Measurements from ENCODE around the gene ZBTB9. TPM values are rescaled to one million over a fixed set of nuclear protein-coding genes. Genes with fewer than 3 reads are reported as not detected.
A peak's percentile ranks its signal among the peaks of the same experiment; 100 is the strongest.

The ZBTB9 gene
- total RNA-seq = 1 to 10 TPM; 1.7 to 3.5 (median 3.0) TPM

- peak; percentile 99 for DNase-seq (ENCODE audit: extremely low spot score)
- intact Hi-C loops (cut with DNase I) = loop anchor here (10.0 kb wide), 2 partner anchors 59 to 121 kb away; partner anchors contain the start of gene KIFC1
- H3K9me3 ChIP-seq = no peaks in the 10 kb centered on the region
- peak within 1 kb of the TSS; percentile 79 to 97 (median 86) for H3K4me3 ChIP-seq
- WGBS = 2% methylated on average over 34 of the region's 65 CpGs
- peak within 1 kb of the TSS; percentile 80 to 88 (median 84) for H3K27ac ChIP-seq (replicated peaks in 1 of 4)
- no peaks in the 10 kb centered on the region for H3K27me3 ChIP-seq
- peaks cover 0 to 28% (median 20%) of the 10 kb centered on the region in 4 donors for H3K36me3 ChIP-seq
- TF ChIP-seq POLR2A (IDR thresholded peaks at IDR 0.05; ENCODE audit: low read depth) = peak; percentile 60
- TF ChIP-seq EP300 (IDR thresholded peaks at IDR 0.05) = no peak
- TF ChIP-seq POLR2AphosphoS5 (IDR thresholded peaks at IDR 0.05) = peak; percentile 95 to 98
- peak in 1 of 3 experiments; percentile 14 for TF ChIP-seq CTCF (IDR thresholded peaks at IDR 0.05)
- H3K4me1 ChIP-seq = peaks cover 17 to 35% (median 26%) of the 10 kb centered on the region in 4 donors
Observed at GRCh38 chr6:33454009-33454946, at the start of gene ZBTB9. TSS of gene ZBTB9 (plus strand) at chr6:33454576. CDS start at chr6:33455101, 525 bp downstream.

GRCh38 chr6:33404884-33405283 is 49.5 kb upstream of the ZBTB9 start:
- 100% methylated on average over 2 of the region's 17 CpGs for WGBS
- peaks cover 0 to 7% (median 6%) of the 10 kb centered on the region in 4 donors for H3K4me1 ChIP-seq
- TF ChIP-seq CTCF (IDR thresholded peaks at IDR 0.05) = no peak
- no peak for TF ChIP-seq POLR2A (IDR thresholded peaks at IDR 0.05; ENCODE audit: low read depth)
- no peak for TF ChIP-seq POLR2AphosphoS5 (IDR thresholded peaks at IDR 0.05)
- no peak for TF ChIP-seq EP300 (IDR thresholded peaks at IDR 0.05)
- H3K36me3 ChIP-seq = no peaks in the 10 kb centered on the region
- intact Hi-C loops (cut with DNase I) = no loop called here
- H3K27me3 ChIP-seq = no peaks in the 10 kb centered on the region
- no peak for DNase-seq (ENCODE audit: extremely low spot score)
- no peak overlapping the region for H3K4me3 ChIP-seq
- H3K9me3 ChIP-seq = no peaks in the 10 kb centered on the region
- H3K27ac ChIP-seq (replicated peaks in 1 of 4) = no peak overlapping the region

GRCh38 chr6:33405386-33405940 is 48.9 kb upstream of the ZBTB9 start:
- Histone ChIP-seq H3K36me3 (no peaks in the 10 kb centered on the region), H3K4me1 (peaks cover 0 to 9% (median 8%) of the 10 kb centered on the region in 4 donors), H3K9me3 (no peaks in the 10 kb centered on the region), H3K27me3 (no peaks in the 10 kb centered on the region), H3K27ac (replicated peaks in 1 of 4) (no peak overlapping the region), H3K4me3 (no peak overlapping the region)
- DNase-seq (ENCODE audit: extremely low spot score) = no peak
- intact Hi-C loops (cut with DNase I) = no loop called here
- no peak for TF ChIP-seq POLR2A (IDR thresholded peaks at IDR 0.05; ENCODE audit: low read depth)
- no peak for TF ChIP-seq CTCF (IDR thresholded peaks at IDR 0.05)
- no peak for TF ChIP-seq EP300 (IDR thresholded peaks at IDR 0.05)
- no peak for TF ChIP-seq POLR2AphosphoS5 (IDR thresholded peaks at IDR 0.05)
- 92% methylated on average over 13 of the region's 15 CpGs for WGBS

- 94% methylated on average over 8 of the region's 17 CpGs for WGBS
- no peaks in the 10 kb centered on the region for H3K36me3 ChIP-seq
- no peak for DNase-seq (ENCODE audit: extremely low spot score)
- no peak overlapping the region for H3K27ac ChIP-seq (replicated peaks in 1 of 4)
- no peaks in the 10 kb centered on the region for H3K27me3 ChIP-seq
- TF ChIP-seq POLR2AphosphoS5 (IDR thresholded peaks at IDR 0.05) (no peak), EP300 (IDR thresholded peaks at IDR 0.05) (no peak), POLR2A (IDR thresholded peaks at IDR 0.05; ENCODE audit: low read depth) (no peak), CTCF (IDR thresholded peaks at IDR 0.05) (no peak)
- H3K9me3 ChIP-seq = no peaks in the 10 kb centered on the region
- peaks cover 0 to 9% (median 8%) of the 10 kb centered on the region in 4 donors for H3K4me1 ChIP-seq
- H3K4me3 ChIP-seq = no peak overlapping the region
- intact Hi-C loops (cut with DNase I) = no loop called here
Observed at GRCh38 chr6:33406126-33406525, 48.2 kb upstream of the ZBTB9 start.

Measured in esophagus muscularis mucosa (tissue), 4 donors.